HG02981 (cell line): Measurements from ENCODE around the gene PRKCB.

ENCODE experiments used
- ATAC-seq: cut with Tn5 transposase; IDR thresholded peaks from one replicate; pipeline ENCODE4 v1.9.1; 2021; ENCODE audit warnings: mild to moderate bottlenecking, moderate library complexity; ENCODE audit not compliant: unreplicated experiment

The PRKCB gene

DNA sequence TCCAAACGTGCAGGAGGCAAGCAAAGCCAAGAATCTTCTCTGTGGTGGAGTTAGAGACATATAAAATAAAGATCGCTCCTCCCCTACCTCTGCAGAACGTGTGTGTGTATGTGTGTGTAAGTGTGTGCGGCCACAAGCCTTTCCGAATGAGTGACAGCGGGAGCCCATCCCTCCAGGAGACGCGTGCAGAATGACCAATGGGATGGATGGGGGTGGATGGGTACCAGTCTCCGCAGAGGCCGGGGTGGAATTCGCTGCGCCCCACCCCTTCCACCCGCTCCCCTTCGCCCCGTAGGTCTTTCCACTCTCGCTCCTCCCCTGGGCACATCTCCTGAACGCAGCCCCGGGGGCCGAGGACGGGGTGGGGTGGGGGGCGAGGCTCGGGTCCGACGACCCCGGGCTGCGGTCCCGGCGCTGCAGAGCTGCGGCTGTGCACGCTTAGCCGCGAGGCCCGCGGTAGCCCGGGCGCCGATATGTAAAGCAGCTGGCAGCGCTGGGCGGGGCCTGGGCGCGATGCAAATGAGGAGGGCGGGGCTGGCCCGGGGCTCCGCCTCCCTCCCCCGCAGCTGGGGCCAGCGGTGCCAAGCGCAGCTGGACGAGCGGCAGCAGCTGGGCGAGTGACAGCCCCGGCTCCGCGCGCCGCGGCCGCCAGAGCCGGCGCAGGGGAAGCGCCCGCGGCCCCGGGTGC, at the start of gene PRKCB:
Gene PRKCB (plus strand): TSS at position 594 of the 688 bp plus-strand sequence.
- ATAC-seq = peak; percentile 75

DNA sequence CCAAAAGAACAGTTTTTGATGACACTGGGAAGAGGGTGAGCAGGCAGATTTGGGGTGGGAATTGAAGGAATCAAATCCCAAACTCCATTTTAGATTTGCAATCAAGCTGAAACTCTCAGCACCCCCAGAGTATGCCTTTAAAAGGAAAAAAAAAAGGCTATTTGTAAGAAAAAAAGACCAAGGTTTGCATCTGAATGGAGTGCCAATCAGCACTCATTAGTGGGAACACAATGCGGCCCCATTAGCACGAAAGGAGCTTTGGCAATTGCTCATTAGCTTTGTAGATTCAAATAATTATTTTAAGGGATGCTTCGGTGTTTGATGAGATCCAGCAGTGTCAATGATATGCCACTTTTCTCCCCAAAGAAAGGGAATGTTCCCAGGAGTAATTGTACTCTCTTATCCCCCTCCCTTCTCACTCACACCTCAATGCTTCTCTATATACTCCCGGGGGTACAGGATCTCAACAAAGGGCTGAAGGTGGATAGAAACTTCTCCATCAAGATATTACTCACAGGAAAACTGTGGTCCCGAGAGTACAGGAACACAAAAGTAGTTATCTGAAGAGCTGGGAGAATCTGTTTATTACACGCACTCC, 48.7 kb upstream of the PRKCB start:
- ATAC-seq = no peak

DNA sequence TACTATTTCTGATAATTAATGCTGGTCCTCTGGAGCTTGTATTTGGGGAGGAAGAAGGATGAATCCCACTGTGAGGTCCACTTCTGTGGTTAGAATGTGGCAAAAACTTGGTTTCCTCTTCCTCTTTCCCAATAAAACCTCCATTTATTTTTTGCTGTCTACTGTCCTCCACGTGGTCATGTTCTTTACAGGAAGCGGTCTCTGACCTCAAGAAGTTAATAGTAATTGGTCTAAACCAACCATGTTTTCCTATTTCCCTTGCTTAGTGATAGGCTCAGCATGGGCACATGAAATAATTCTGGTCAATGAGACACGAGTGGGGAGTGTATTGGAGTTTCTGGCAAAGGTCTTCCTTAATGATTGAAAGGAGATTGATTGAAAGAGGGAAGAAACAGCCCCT, 47.1 kb upstream of the PRKCB start:
- no peak for ATAC-seq

DNA sequence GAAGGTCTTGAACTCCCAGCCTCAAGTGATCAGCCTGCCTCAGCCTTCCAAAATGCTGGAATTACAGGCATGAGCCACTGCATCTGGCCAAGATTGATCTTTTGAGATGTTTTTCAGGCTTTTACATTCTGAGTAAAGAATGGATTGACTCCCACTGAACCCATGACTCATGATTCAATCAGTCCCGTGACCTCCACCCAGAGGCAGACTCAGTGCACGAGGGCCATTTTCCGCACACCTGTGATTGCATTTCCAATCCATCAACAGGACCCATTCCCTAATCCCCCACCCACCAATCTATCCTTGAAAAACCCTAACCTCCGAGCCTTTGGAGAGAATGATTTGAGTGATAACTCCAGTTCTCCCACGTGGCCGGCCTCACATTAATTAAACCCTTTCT, 40.4 kb upstream of the PRKCB start:
- ATAC-seq = no peak

GRCh38 chr16:23796941-23797340, 38.8 kb upstream of the PRKCB start:
- ATAC-seq = no peak

GRCh38 chr16:23801378-23801777, 34.4 kb upstream of the PRKCB start:
- ATAC-seq = no peak

DNA sequence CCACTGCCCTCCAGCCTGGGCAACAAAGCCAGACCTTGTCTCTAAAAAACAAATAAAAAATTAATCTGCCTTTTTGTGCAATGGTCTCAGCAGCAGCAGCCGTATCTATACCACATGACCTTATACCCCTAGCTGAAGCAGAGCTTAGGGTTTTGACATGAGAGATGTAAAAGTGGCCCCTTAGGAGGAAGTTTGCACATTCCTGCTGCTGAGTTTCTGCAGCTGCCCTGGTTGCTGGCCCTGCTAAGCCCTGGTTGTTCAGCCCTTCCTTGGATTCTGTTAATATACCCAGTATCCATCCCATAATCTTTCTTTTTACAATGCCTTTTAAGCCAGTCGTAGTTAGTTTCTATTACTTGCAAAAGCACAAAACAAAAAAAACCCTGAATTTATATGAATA, 33.0 kb upstream of the PRKCB start:
- no peak for ATAC-seq

DNA sequence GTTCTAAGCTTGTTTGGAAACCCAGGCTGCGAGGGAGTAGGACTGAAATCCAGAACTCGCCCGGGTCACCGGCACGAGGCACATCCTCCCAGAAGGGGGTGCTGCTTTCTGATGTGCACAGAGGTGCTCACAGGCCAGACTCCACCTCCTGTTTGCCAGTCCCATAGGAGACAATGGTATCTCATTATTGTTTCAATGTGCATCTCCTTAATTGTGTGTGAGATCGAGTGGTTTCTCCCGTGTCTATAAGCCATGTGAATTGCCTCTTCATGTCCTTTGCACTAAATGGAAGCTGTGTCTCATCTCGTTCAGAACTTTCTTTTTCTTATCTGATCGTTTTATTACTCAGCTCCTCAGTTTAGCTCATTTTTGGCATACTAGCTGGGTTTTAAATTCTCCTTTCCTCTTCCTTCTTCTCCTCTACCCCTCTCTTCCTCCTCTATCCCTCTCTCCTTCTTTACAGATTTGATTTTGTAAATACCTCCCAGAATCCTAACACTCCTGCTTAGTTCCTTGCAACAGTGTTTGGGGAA, 32.1 kb upstream of the PRKCB start:
- ATAC-seq = peak; percentile 68

DNA sequence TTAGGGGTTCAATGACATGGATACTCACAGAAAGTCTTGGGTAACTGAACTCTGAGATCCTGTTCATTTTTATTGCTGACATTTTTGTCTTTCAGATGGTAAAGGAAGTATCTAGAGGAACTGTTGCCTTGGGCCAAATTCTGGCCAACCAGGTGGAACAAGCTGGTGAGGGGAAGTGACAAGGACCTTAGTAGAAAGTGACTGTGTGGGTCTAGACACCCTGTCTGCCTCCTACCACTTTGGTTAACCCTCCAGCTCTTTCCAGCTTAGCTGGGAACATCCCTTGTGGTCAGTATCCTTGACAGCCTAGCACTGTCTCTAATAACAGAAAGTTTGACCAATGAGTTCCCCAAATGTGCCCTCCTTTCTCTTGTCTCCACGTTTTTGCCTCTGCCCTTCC, 28.8 kb upstream of the PRKCB start:
- ATAC-seq = no peak

DNA sequence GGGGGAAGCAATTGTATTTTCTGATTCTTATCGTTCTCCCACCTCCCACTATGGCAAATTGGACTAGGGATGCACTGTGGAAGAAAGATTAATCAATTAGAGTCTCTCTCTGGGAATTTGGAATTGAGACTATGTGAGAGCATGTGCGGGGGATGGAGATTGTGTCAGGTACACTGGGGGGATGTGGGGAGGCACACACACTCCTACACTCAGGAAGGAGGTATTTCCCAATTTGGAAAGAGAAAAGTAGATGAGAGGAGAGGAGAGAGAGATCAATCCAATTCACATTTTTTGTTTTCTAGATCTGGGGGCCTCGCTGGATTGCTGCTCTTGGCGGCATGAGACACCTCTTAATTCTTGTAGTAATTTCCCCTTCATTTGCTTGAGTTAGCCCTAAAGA, 14.3 kb upstream of the PRKCB start:
- no peak for ATAC-seq

GRCh38 chr16:23821875-23822688, 13.7 kb upstream of the PRKCB start:
- ATAC-seq = no peak

DNA sequence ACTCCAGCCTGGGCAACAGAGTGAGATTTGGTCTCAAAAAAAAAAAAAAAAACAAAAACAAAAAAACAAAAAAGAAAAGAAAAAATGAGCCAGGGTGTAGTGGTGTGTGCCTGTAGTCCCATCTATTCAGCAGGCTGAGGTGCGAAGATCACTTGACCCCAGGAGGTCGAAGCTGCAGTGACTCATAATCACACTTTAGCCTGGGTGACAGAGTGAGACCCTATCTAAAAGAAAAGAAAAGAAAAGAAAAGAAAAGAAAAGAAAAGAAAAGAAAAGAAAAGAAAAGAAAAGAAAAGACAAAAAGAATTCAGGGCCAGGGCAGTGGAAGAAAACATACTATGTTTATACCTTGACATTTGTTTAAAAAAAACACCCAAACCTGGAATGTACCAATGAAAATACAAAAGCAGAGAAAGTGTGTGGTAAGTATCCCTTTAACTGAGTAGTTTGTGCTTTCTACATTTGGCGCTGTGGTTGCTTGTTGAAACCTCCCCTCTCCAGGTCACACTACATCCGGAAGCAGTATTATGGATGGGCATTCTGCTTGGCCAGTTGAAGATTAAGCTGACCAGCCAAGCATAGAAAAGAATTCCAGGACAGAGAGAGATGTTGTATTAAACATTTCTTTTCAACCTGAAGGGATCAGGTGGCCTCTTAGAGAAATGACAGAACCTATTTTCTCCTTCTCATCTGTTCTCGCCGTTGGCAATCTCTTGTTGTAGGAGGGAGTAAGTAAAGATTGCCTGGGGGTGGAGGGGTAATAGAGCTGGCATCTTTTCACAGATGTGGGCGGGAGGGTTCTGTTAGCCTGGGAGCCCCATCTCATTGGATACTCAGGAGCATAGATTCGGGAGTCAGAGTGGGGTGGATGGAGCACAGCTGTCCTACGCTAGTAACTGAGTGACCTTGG, 12.1 kb upstream of the PRKCB start:
- ATAC-seq = no peak

GRCh38 chr16:23824909-23825308, 10.9 kb upstream of the PRKCB start:
- no peak for ATAC-seq

GRCh38 chr16:23826528-23827045, 9.2 kb upstream of the PRKCB start:
- ATAC-seq = peak; percentile 84

GRCh38 chr16:23827057-23827456, 8.7 kb upstream of the PRKCB start:
- no peak for ATAC-seq

DNA sequence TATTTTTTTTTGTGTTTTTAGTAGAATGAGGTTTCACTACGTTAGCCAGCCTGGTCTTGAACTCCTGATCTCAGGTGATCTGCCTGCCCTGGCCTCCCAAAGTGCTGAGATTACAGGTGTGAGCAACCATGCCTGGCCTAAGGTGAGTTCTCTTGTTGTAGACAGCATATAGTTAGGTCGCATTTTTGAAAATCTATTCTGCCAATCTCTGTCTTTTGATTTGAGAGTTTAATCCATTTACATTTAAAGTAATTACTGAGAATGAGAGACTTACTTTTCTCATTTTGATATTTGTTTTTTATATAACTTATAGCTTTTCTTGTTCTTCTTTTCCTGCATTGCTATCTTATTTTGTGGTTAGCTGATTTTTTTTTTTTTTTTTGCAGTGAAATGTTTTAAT, 6.3 kb upstream of the PRKCB start:
- no peak for ATAC-seq

- no peak for ATAC-seq
Measured at GRCh38 chr16:23830276-23830675, 5.5 kb upstream of the PRKCB start.

GRCh38 chr16:23832882-23833281, 2.9 kb upstream of the PRKCB start:
- no peak for ATAC-seq

GRCh38 chr16:23833504-23833903, 2.3 kb upstream of the PRKCB start:
- no peak for ATAC-seq

DNA sequence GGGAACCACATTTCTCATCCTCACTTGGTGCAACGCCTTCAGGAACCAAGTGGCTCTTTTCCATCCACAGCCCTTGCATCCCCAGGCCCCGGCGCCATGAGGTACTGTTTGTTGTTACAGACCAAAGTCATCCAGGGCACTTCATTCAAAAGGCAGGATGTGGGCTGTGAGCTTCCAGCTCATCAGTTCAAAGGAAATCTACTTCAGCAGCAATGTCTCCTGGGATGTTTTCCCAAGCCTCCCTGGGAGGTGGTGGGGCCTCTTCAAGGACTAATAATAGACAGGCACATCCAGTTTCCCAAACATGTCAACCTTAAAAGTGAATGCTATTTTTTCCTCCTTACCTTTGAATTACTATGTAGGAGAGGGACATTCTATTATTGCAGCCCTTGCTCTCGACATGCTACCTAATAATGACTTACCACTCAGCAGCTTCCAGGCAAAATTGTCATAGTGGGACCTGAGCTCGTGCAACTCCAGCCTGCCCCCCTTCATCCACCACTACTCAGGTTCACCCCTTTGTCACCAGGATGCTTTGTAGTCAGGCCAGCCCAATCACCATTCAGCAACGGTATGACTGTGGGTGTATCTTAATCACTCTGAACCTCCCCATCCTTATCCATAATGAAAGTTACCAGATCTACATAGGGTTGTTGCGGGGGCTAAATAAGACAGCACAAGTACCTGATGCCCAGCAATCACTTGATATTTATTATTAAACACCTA, 1.7 kb upstream of the PRKCB start:
- ATAC-seq = no peak
